Retinal pigment epithelial cell (primary cell): ENCODE data around the gene APOBEC3G.

Experiments used
- DNase-seq: peaks from one replicate; pipeline ENCODE4 v3.0.0-alpha.2; 2010; ENCODE audit warnings: low read depth
- H3K4me3 ChIP-seq: 2 replicates; pipeline ENCODE4 v1.5.1; 2011; ENCODE audit warnings: mild to moderate bottlenecking, low read length, control low read depth, moderate library complexity
- CTCF ChIP-seq: conservative IDR thresholded peaks from 2 replicates; pipeline ENCODE4 v1.5.1; 2011; ENCODE audit warnings: low read depth, low read length, control low read depth, inconsistent platforms

The APOBEC3G gene

GRCh38 chr22:39081598-39081997, 4.5 kb downstream of the APOBEC3G start:
- no peak for DNase-seq
- no peak overlapping the region for H3K4me3 ChIP-seq
- TF ChIP-seq CTCF: no peak

GRCh38 chr22:39083212-39084165, 6.4 kb downstream of the APOBEC3G start:
- no peak for TF ChIP-seq CTCF
- no peak for DNase-seq

GRCh38 chr22:39084666-39085065, 7.6 kb downstream of the APOBEC3G start:
- H3K4me3 ChIP-seq: no peak overlapping the region
- no peak for TF ChIP-seq CTCF
- DNase-seq: no peak

More at GRCh38 chr22:39083212-39084165, 6.4 kb downstream of the APOBEC3G start:
- no peak overlapping the region for H3K4me3 ChIP-seq

GRCh38 chr22:39087098-39087497, 10.0 kb downstream of the APOBEC3G start:
- TF ChIP-seq CTCF: no peak
- DNase-seq: no peak
- no peak overlapping the region for H3K4me3 ChIP-seq

GRCh38 chr22:39087881-39088684, 11.0 kb downstream of the APOBEC3G start:
- TF ChIP-seq CTCF: no peak
- no peak for DNase-seq
- H3K4me3 ChIP-seq: no peak overlapping the region

GRCh38 chr22:39088685-39089032, 11.6 kb downstream of the APOBEC3G start:
- TF ChIP-seq CTCF: no peak
- no peak for DNase-seq
- no peak overlapping the region for H3K4me3 ChIP-seq

GRCh38 chr22:39089928-39090327, 12.9 kb downstream of the APOBEC3G start:
- no peak for DNase-seq
- no peak for TF ChIP-seq CTCF
- H3K4me3 ChIP-seq: no peak overlapping the region
